Thoracic aorta (tissue), 2 donors: ENCODE results near the gene STX1A. TPM values are rescaled to one million over a fixed set of nuclear protein-coding genes. Genes with fewer than 3 reads are reported as not detected.
A peak's percentile ranks its signal among the peaks of the same experiment; 100 is the strongest.

Experiments used
- ATAC-seq: fragments of 150-250 bp; one replicate; pipeline ENCODE4 v1.8.0; 2017; ENCODE audit warnings: low read depth; ENCODE audit not compliant: insufficient number of reproducible peaks, low FRiP score
- DNase-seq: peaks from one replicate; pipeline ENCODE4 v3.0.0-alpha.2; 2020; ENCODE audit warnings: low spot score
- H3K27ac ChIP-seq, 2 donors: fragments of 200-600 bp; sonication (generic); 1 replicate in 1 of 2; 2 replicates in 1 of 2; pipeline ENCODE4 v1.5.1; 2016; ENCODE audit warnings: mild to moderate bottlenecking in 2 of 2, moderate library complexity in 2 of 2
- H3K27me3 ChIP-seq: fragments of 200-600 bp; sonication (generic); replicated peaks from 2 replicates; pipeline ENCODE4 v1.6.0; 2016; ENCODE audit warnings: mild to moderate bottlenecking; ENCODE audit not compliant: insufficient read depth
- H3K36me3 ChIP-seq: fragments of 200-600 bp; sonication (generic); one replicate; pipeline ENCODE4 v1.5.1; 2016
- H3K4me1 ChIP-seq, 2 donors: fragments of 200-600 bp; sonication (generic); 1 replicate in 1 of 2; 2 replicates in 1 of 2; pipeline versions ENCODE4 v1.5.1 to v1.6.0; 2016; ENCODE audit warnings: low read depth in 2 of 2, mild to moderate bottlenecking in 1 of 2; ENCODE audit not compliant: control insufficient read depth in 1 of 2
- H3K4me3 ChIP-seq: fragments of 200-600 bp; sonication (generic); 2 replicates; pipeline ENCODE4 v1.5.1; 2016; ENCODE audit warnings: mild to moderate bottlenecking
- H3K9me3 ChIP-seq: fragments of 200-600 bp; sonication (generic); 2 replicates; pipeline ENCODE4 v1.5.1; 2016
- CTCF ChIP-seq: fragments of 200-600 bp; sonication (generic); IDR thresholded peaks from one replicate; pipeline ENCODE4 v1.5.1; 2019; ENCODE audit warnings: antibody characterized with exemption
- total RNA-seq, 2 donors: library from RNA; depleted of rRNA; stranded (reverse); fragments of >200 nt; gene quantifications; one replicate each; pipeline versions ENCODE4 v1.1.0 to v1.2.3, GENCODE V29; 2016

The STX1A gene
- total RNA-seq, 2 donors from 2014 or later = 10.3 to 16.8 TPM

GRCh38 chr7:73761854-73762658 is 42.6 kb upstream of the STX1A start:
- ATAC-seq = no peak

GRCh38 chr7:73758581-73759138 is 39.2 kb upstream of the STX1A start:
- no peaks in the 10 kb centered on the region for H3K4me1 ChIP-seq
- H3K27ac ChIP-seq = no peak overlapping the region
- DNase-seq (no peak), ATAC-seq (no peak)
- H3K9me3 ChIP-seq = no peaks in the 10 kb centered on the region
- no peaks in the 10 kb centered on the region for H3K36me3 ChIP-seq
- no peaks in the 10 kb centered on the region for H3K27me3 ChIP-seq
- no peak for TF ChIP-seq CTCF
- no peak overlapping the region for H3K4me3 ChIP-seq

More at GRCh38 chr7:73761854-73762658, 42.6 kb upstream of the STX1A start:
- DNase-seq = no peak
- H3K27ac ChIP-seq = no peak overlapping the region
- H3K27me3 ChIP-seq = no peaks in the 10 kb centered on the region
- H3K4me1 ChIP-seq = no peaks in the 10 kb centered on the region
- H3K9me3 ChIP-seq = no peaks in the 10 kb centered on the region
- TF ChIP-seq CTCF = no peak
- H3K4me3 ChIP-seq = no peak overlapping the region
- no peaks in the 10 kb centered on the region for H3K36me3 ChIP-seq

- Histone ChIP-seq H3K27me3 (no peaks in the 10 kb centered on the region), H3K4me1 (peaks cover 0 to 6% of the 10 kb centered on the region in 2 donors), H3K4me3 (no peak overlapping the region), H3K36me3 (no peaks in the 10 kb centered on the region), H3K9me3 (no peaks in the 10 kb centered on the region), H3K27ac (no peak overlapping the region)
- no peak for ATAC-seq
- DNase-seq = no peak
- no peak for TF ChIP-seq CTCF
Observed at GRCh38 chr7:73749931-73750776, 30.7 kb upstream of the STX1A start.

GRCh38 chr7:73746378-73746777 is 26.9 kb upstream of the STX1A start:
- no peaks in the 10 kb centered on the region for H3K36me3 ChIP-seq
- TF ChIP-seq CTCF = no peak
- no peak for ATAC-seq
- H3K27me3 ChIP-seq = no peaks in the 10 kb centered on the region
- H3K4me1 ChIP-seq = peaks cover 0 to 6% of the 10 kb centered on the region in 2 donors
- peak overlapping the region in 1 of 2 donors; percentile 17 for H3K27ac ChIP-seq
- H3K9me3 ChIP-seq = no peaks in the 10 kb centered on the region
- no peak for DNase-seq
- H3K4me3 ChIP-seq = no peak overlapping the region
